RWPE1 (cell line): ENCODE data around the gene GPR39.
A peak's percentile ranks its signal among the peaks of the same experiment; 100 is the strongest.

ENCODE experiments used
- CTCF ChIA-PET: fragments of 350-600 bp; sonication (Branson Sonifier 250); formaldehyde crosslinking; extraction: SDS; loops from one replicate; lab custom pipeline; 2021; lab: Yijun Ruan, JAX
- POLR2A ChIA-PET: fragments of 400-600 bp; formaldehyde crosslinking; extraction: SDS; loops from one replicate; lab custom pipeline; 2020; ENCODE audit warnings: antibody characterized with exemption; ENCODE audit not compliant: low non-redundant PET; lab: Yijun Ruan, JAX
- DNase-seq: peaks from one replicate; pipeline ENCODE4 v3.0.0; 2012; ENCODE audit warnings: low spot score
- H3K27ac ChIP-seq: fragments of 450-650 bp; 2 replicates; pipeline ENCODE4 v1.5.1; 2017
- TF ChIP-seq, protein P1 (sequence below): fragments of 450-650 bp; conservative IDR thresholded peaks from 2 replicates; pipeline ENCODE4 v1.5.1; 2017; ENCODE audit warnings: low read depth, mild to moderate bottlenecking

GPR39 gene

DNA sequence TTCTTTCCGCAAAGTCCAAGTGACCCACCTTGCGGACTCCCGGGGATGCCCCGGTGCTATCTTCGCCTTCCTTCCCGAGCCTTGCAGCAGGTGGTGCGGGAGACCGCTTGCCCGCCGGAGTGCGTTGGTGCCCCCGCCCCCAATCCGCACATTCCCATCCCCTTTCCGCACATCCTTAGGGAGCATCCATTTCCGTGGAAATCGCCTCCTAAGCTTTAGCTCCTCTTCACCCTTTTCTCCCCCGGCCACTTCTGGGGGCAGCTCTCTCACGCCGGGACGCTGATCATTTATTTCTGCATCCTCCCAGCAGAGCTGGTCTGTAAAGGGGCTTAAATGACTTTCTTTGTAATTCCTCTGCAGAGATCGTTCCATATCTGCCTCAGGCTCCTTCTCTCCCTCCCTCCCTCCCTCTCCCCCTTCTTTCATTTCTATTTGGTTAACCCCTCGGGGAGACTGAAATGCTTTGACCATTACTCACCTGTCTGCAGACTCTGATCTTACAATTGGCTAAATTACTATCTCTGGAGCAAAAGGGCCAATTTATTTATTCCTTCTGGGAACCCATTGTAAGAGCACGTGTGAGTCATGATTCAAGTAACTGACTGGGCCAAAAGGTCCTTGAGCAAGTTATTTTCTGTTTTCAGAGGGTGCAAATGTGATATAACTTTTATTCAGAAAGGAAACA, 254.7 kb downstream of the GPR39 start:
- ChIA-PET POLR2A (no interaction called here), CTCF (interaction anchor here (0.6 kb wide), 1 partner anchor 1336 kb away, joined by 4 read pairs; no protein-coding TSS in a partner anchor)
- no peak overlapping the region for H3K27ac ChIP-seq
- peak; percentile 71 for DNase-seq
- TF ChIP-seq, protein P1, sequence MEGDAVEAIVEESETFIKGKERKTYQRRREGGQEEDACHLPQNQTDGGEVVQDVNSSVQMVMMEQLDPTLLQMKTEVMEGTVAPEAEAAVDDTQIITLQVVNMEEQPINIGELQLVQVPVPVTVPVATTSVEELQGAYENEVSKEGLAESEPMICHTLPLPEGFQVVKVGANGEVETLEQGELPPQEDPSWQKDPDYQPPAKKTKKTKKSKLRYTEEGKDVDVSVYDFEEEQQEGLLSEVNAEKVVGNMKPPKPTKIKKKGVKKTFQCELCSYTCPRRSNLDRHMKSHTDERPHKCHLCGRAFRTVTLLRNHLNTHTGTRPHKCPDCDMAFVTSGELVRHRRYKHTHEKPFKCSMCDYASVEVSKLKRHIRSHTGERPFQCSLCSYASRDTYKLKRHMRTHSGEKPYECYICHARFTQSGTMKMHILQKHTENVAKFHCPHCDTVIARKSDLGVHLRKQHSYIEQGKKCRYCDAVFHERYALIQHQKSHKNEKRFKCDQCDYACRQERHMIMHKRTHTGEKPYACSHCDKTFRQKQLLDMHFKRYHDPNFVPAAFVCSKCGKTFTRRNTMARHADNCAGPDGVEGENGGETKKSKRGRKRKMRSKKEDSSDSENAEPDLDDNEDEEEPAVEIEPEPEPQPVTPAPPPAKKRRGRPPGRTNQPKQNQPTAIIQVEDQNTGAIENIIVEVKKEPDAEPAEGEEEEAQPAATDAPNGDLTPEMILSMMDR = no peak

DNA sequence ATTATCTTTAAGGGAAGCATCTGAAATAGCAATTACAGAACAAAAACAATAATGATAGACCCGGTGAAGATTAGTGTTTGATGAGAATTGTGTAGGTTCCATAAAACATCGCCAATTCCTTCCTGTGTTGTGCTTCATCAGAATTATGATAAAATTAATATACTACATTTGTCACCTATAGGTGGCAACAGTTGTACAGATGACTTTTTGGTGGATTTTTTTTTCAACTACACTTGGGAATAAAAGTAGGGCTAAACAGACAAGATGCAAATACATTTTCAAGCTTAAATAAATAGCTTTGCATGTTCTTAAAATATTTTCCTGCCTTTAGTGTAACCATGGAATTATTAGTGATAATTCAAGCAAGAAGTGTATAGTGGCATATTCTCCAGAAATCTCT, 260.4 kb downstream of the GPR39 start:
- H3K27ac ChIP-seq = no peak overlapping the region
- ChIA-PET CTCF (interaction anchor here (0.6 to 0.9 kb wide), 5 partner anchors 25 to 497 kb away, joined by 3 to 6 read pairs (median 3); no protein-coding TSS in a partner anchor), POLR2A (no interaction called here)
- no peak for DNase-seq
- TF ChIP-seq, protein P1 = no peak

DNA sequence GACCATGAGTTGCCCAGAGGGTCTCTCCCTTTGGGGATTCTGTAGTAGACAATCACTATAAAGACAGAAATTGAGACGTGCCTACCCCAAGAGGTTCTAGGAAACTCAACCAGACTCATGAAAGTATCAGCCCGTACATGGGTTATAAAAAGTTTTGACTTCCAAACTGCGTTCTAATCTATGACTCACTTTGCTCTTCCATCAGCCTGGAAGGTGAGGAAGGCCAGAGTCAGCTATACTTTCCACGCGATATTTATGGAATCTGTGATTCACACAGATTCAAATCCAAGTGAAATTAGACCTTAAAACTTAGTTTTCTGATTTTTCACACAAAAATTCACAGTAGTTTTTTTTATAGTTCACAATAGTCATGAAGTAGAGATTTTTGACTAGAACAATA, 261.1 kb downstream of the GPR39 start:
- CTCF ChIA-PET = interaction anchor here (0.6 to 0.7 kb wide), 4 partner anchors 24 to 496 kb away, joined by 3 to 6 read pairs (median 3); no protein-coding TSS in a partner anchor
- TF ChIP-seq, protein P1 = no peak
- POLR2A ChIA-PET = interaction anchor here (0.5 kb wide), 1 partner anchor 464 kb away, joined by 3 read pairs; no protein-coding TSS in a partner anchor
- DNase-seq = no peak
- H3K27ac ChIP-seq = no peak overlapping the region

DNA sequence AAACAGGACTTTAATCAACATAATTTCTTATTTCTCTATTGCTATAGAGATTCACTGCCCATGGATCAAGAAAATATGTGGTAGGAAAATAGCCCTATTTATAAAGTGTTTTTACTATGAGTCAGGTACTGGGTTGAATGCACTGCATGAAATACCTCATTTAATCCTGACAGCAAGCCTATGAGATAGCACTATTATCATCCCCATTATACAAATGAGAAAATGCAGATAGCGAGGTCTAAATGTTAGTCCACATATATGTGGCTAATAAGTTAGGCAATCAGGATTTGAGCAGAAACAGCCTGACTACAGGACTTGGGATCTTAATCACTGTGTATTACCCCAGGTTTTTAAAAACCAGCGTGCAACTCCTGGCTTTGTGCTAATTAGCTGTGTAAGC, 261.9 kb downstream of the GPR39 start:
- H3K27ac ChIP-seq = no peak overlapping the region

DNA sequence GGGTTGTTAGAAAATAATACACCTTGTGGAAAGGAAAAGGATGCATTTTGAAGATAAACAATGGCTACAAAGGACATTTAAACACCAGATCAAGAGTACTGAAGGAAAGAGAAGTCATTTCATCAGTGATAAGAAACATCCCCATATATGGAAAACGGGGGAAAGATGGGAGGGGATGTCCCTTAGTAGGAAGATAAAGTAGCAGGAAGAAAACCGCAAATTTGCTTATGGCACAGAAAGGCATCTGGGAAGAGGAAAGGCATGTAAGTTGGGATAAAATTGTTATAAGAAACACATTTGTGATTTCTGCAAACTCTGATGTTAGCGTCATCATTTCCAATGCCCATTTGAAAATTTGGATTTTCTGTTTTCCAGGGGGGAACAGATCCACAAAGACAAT, 263.9 kb downstream of the GPR39 start:
- ChIA-PET POLR2A (no interaction called here), CTCF (interaction anchor here (0.6 kb wide), 1 partner anchor 1145 kb away, joined by 3 read pairs; no protein-coding TSS in a partner anchor)
- DNase-seq = no peak
- TF ChIP-seq, protein P1 = no peak
- H3K27ac ChIP-seq = no peak overlapping the region

More for the DNA sequence above, 261.9 kb downstream of the GPR39 start:
- CTCF ChIA-PET = no interaction called here
- TF ChIP-seq, protein P1 = no peak
- DNase-seq = no peak
- POLR2A ChIA-PET = no interaction called here

DNA sequence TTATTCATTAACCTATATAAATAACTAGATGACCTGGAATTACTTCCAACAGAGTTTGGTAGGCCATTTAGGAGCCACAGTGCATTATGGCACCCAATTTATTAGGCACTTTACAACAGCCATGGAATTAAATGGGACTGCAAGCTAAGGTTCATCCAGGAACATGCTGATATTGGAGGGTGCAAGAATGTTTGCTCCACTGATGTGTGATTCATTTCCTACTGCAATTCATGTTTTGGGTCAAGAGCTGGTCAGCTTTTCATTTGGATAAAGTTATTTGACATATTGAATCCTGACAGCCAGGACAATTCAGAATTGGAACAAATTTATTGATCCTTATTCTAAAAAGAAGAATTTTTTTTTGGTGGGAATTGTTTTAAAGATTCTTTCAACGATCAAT, 265.2 kb downstream of the GPR39 start:
- POLR2A ChIA-PET = no interaction called here
- DNase-seq = no peak
- no peak overlapping the region for H3K27ac ChIP-seq
- TF ChIP-seq, protein P1 = no peak
- CTCF ChIA-PET = no interaction called here
